UCSD-AML1 (cell line): ENCODE results near the gene NCOA3.
"Not testable (repeated sequence)": the region's sequence is repeated elsewhere in the genome, so short reads cannot be mapped to it uniquely, and the experiment has no call there.

Source experiments
- DNase-seq: peaks from one replicate; lab custom pipeline; 2025; ENCODE audit not compliant: unreplicated experiment; lab: John Stamatoyannopoulos, UW

The NCOA3 gene

GRCh38 chr20:47534405-47534804 lies 32.7 kb downstream of the NCOA3 start:
- no peak for DNase-seq

GRCh38 chr20:47535088-47535487 lies 33.4 kb downstream of the NCOA3 start:
- no peak for DNase-seq

- DNase-seq = no peak
Measured at GRCh38 chr20:47535994-47536393, 34.3 kb downstream of the NCOA3 start.

- no peak for DNase-seq
Measured at GRCh38 chr20:47540443-47541354, 39.0 kb downstream of the NCOA3 start.

- DNase-seq = no peak
Measured at GRCh38 chr20:47541355-47541922, 39.8 kb downstream of the NCOA3 start.

- no peak for DNase-seq
Measured at GRCh38 chr20:47543006-47543431, 41.3 kb downstream of the NCOA3 start.

GRCh38 chr20:47544240-47544639 lies 42.6 kb downstream of the NCOA3 start:
- DNase-seq = no peak

GRCh38 chr20:47544852-47545251 lies 43.2 kb downstream of the NCOA3 start:
- DNase-seq = no peak

- DNase-seq = no peak
Measured at GRCh38 chr20:47545499-47545898, 43.8 kb downstream of the NCOA3 start.

- DNase-seq = no peak
Measured at GRCh38 chr20:47546184-47547033, 44.7 kb downstream of the NCOA3 start.

GRCh38 chr20:47547034-47547387 lies 45.3 kb downstream of the NCOA3 start:
- no peak for DNase-seq

GRCh38 chr20:47549671-47550070 lies 48.0 kb downstream of the NCOA3 start:
- no peak for DNase-seq

- no peak for DNase-seq
Measured at GRCh38 chr20:47551222-47551621, 49.5 kb downstream of the NCOA3 start.

GRCh38 chr20:47551841-47552240 lies 50.2 kb downstream of the NCOA3 start:
- DNase-seq = no peak

GRCh38 chr20:47552996-47553395 lies 51.3 kb downstream of the NCOA3 start:
- DNase-seq = no peak

- not testable (repeated sequence) for DNase-seq
Measured at GRCh38 chr20:47553594-47554235, 52.0 kb downstream of the NCOA3 start.

GRCh38 chr20:47554283-47554682 lies 52.6 kb downstream of the NCOA3 start:
- DNase-seq = not testable (repeated sequence)

GRCh38 chr20:47557218-47557617 lies 55.5 kb downstream of the NCOA3 start:
- no peak for DNase-seq

- no peak for DNase-seq
Measured at GRCh38 chr20:47557791-47558190, 56.1 kb downstream of the NCOA3 start.

GRCh38 chr20:47558295-47559066 lies 56.8 kb downstream of the NCOA3 start:
- no peak for DNase-seq
